Liver (tissue), 9 donors: ENCODE data around the gene TWF1. TPM values are rescaled to one million over a fixed set of nuclear protein-coding genes. Genes with fewer than 3 reads are reported as not detected.

ENCODE experiments used
- DNase-seq: peaks from one replicate; pipeline ENCODE4 v3.0.0-alpha.2; 2017; ENCODE audit warnings: low spot score
- H3K27ac ChIP-seq, 2 donors: one replicate each; pipeline ENCODE4 v1.7.0; 2013; ENCODE audit warnings: inconsistent platforms in 2 of 2, low read length in 2 of 2, control low read depth in 1 of 2, low read depth in 1 of 2, mild to moderate bottlenecking in 1 of 2
- H3K27me3 ChIP-seq, 4 donors: one replicate each; pipeline versions ENCODE4 v1.6.1 to v1.7.0; 2013; ENCODE audit warnings: low read length in 3 of 4, inconsistent platforms in 1 of 4, mild to moderate bottlenecking in 1 of 4, moderate library complexity in 1 of 4; ENCODE audit not compliant: control insufficient read depth in 4 of 4, insufficient read depth in 4 of 4
- H3K36me3 ChIP-seq, 4 donors: one replicate each; pipeline versions ENCODE4 v1.6.1 to v1.7.0; 2013; ENCODE audit warnings: low read length in 3 of 4, mild to moderate bottlenecking in 3 of 4, low read depth in 1 of 4, moderate library complexity in 1 of 4; ENCODE audit not compliant: control insufficient read depth in 4 of 4, insufficient read depth in 3 of 4
- H3K4me1 ChIP-seq, 4 donors: one replicate each; pipeline versions ENCODE4 v1.6.1 to v1.7.0; 2013; ENCODE audit warnings: low read length in 3 of 4, mild to moderate bottlenecking in 3 of 4, moderate library complexity in 1 of 4; ENCODE audit not compliant: control insufficient read depth in 4 of 4, insufficient read depth in 4 of 4
- H3K4me3 ChIP-seq, 3 donors: one replicate each; pipeline versions ENCODE4 v1.6.1 to v1.7.0; 2013; ENCODE audit warnings: low read length in 3 of 3, control low read depth in 1 of 3, low read depth in 1 of 3, mild to moderate bottlenecking in 1 of 3
- H3K9ac ChIP-seq, 2 donors: one replicate each; pipeline ENCODE4 v1.7.0; 2013; ENCODE audit warnings: low read length in 2 of 2, mild to moderate bottlenecking in 2 of 2, moderate library complexity in 2 of 2, control low read depth in 1 of 2, low read depth in 1 of 2
- H3K9me3 ChIP-seq, 4 donors: one replicate each; pipeline versions ENCODE4 v1.6.1 to v1.7.0; 2013; ENCODE audit warnings: low read length in 3 of 4; ENCODE audit not compliant: control insufficient read depth in 4 of 4
- ATF3 ChIP-seq: IDR thresholded peaks from 2 replicates; pipeline ENCODE4 v1.6.1; 2016; ENCODE audit warnings: antibody characterized with exemption
- CTCF ChIP-seq: fragments of 150-350 bp; IDR thresholded peaks from 2 replicates; pipeline ENCODE4 v1.5.1; 2017; ENCODE audit warnings: improper control_type of control experiment, low read depth, low read length; ENCODE audit not compliant: missing input control
- EGR1 ChIP-seq, 2 donors: IDR thresholded peaks; 2 replicates each; pipeline ENCODE4 v1.6.1; 2016 to 2018; ENCODE audit warnings: antibody characterized with exemption in 2 of 2, low read depth in 2 of 2
- FOXA1 ChIP-seq: IDR thresholded peaks from 2 replicates; pipeline ENCODE4 v1.6.1; 2016; ENCODE audit warnings: antibody characterized with exemption
- FOXA2 ChIP-seq: IDR thresholded peaks from 2 replicates; pipeline ENCODE4 v1.6.1; 2016; ENCODE audit warnings: antibody characterized with exemption
- GABPA ChIP-seq, 2 donors: IDR thresholded peaks in 1 of 2; conservative IDR thresholded peaks in 1 of 2; 2 replicates each; pipeline ENCODE4 v1.6.1; 2016; ENCODE audit warnings: antibody characterized with exemption in 2 of 2, mild to moderate bottlenecking in 1 of 2, moderate library complexity in 1 of 2
- HNF4A ChIP-seq, 2 donors: conservative IDR thresholded peaks; 2 replicates each; pipeline ENCODE4 v1.6.1; 2016; ENCODE audit warnings: antibody characterized with exemption in 2 of 2, mild to moderate bottlenecking in 2 of 2
- HNF4G ChIP-seq: IDR thresholded peaks from 2 replicates; pipeline ENCODE4 v1.6.1; 2016; ENCODE audit warnings: antibody characterized with exemption
- JUND ChIP-seq, 2 donors: IDR thresholded peaks; 2 replicates each; pipeline ENCODE4 v1.6.1; 2016; ENCODE audit warnings: antibody characterized with exemption in 2 of 2
- NR2F2 ChIP-seq: IDR thresholded peaks from 2 replicates; pipeline ENCODE4 v1.6.1; 2016; ENCODE audit warnings: antibody characterized with exemption
- RAD21 ChIP-seq, 2 donors: IDR thresholded peaks; 2 replicates each; pipeline ENCODE4 v1.6.1; 2016; ENCODE audit warnings: antibody characterized with exemption in 2 of 2, mild to moderate bottlenecking in 2 of 2
- RXRA ChIP-seq, 2 donors: IDR thresholded peaks; 2 replicates each; pipeline ENCODE4 v1.6.1; 2017 to 2018; ENCODE audit warnings: antibody characterized with exemption in 2 of 2, mild to moderate bottlenecking in 1 of 2
- SP1 ChIP-seq: IDR thresholded peaks from 2 replicates; pipeline ENCODE4 v1.6.1; 2018; ENCODE audit warnings: antibody characterized with exemption, mild to moderate bottlenecking
- TAF1 ChIP-seq: conservative IDR thresholded peaks from 2 replicates; pipeline ENCODE4 v1.6.1; 2016; ENCODE audit warnings: antibody characterized with exemption, mild to moderate bottlenecking
- YY1 ChIP-seq: IDR thresholded peaks from 2 replicates; pipeline ENCODE4 v1.6.1; 2016; ENCODE audit warnings: antibody characterized with exemption, mild to moderate bottlenecking
- WGBS: extraction: QIAGEN DNeasy Blood & Tissue Kit; methylation state at CpG from one replicate; pipeline ENCODE4 v1.1.7; 2013; 5-methylcytosine and 5-hydroxymethylcytosine counted together
- polyA plus RNA-seq, 2 donors: library from polyadenylated mRNA; stranded (reverse) in 1 of 2; unstranded in 1 of 2; fragments of 200-250 nt in 1 of 2; fragments of >200 nt in 1 of 2; fragmentation: Nextera tagmentation in 1 of 2; extraction: Ambion mirVana in 1 of 2; gene quantifications; one replicate each; pipeline versions ENCODE4 v1.2.1 to v1.2.3, GENCODE V29; 2013 to 2015
- total RNA-seq, 2 donors: library from RNA; depleted of rRNA; stranded (reverse); fragments of >200 nt; gene quantifications; one replicate each; pipeline ENCODE4 v1.2.3, GENCODE V29; 2014
- TF ChIP-seq, protein P1 (sequence below): IDR thresholded peaks from 2 replicates; pipeline ENCODE4 v1.6.1; 2016; ENCODE audit warnings: antibody characterized with exemption
- TF ChIP-seq, protein P2 (sequence below): IDR thresholded peaks from 2 replicates; pipeline ENCODE4 v1.6.1; 2016; ENCODE audit warnings: antibody characterized with exemption
- donor health status: healthy.
- donor health status: healthy.
- donor health status: healthy.
- donor health status: healthy.
- donor health status: healthy.

Gene TWF1
- total and polyA plus RNA-seq, 4 donors, result 25.6 to 32.5 (median 31.0) TPM

GRCh38 chr12:43836475-43836989, 30.4 kb upstream of the TWF1 start:
- peaks cover 3 to 13% (median 7%) of the 10 kb centered on the region in 4 donors for H3K4me1 ChIP-seq
- TF ChIP-seq SP1, result peak; percentile 2
- TF ChIP-seq FOXA2, result no peak
- peak; percentile 37 for TF ChIP-seq YY1
- TF ChIP-seq JUND (IDR thresholded peaks at IDR 0.05), result no peak
- no peak for TF ChIP-seq EGR1 (IDR thresholded peaks at IDR 0.05; ENCODE audit: low read depth in 2 of 2)
- TF ChIP-seq, protein P1, sequence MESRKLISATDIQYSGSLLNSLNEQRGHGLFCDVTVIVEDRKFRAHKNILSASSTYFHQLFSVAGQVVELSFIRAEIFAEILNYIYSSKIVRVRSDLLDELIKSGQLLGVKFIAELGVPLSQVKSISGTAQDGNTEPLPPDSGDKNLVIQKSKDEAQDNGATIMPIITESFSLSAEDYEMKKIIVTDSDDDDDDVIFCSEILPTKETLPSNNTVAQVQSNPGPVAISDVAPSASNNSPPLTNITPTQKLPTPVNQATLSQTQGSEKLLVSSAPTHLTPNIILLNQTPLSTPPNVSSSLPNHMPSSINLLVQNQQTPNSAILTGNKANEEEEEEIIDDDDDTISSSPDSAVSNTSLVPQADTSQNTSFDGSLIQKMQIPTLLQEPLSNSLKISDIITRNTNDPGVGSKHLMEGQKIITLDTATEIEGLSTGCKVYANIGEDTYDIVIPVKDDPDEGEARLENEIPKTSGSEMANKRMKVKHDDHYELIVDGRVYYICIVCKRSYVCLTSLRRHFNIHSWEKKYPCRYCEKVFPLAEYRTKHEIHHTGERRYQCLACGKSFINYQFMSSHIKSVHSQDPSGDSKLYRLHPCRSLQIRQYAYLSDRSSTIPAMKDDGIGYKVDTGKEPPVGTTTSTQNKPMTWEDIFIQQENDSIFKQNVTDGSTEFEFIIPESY, result no peak
- no peak for TF ChIP-seq NR2F2
- TF ChIP-seq HNF4A (conservative IDR thresholded peaks at IDR 0.05), result no peak
- no peak for TF ChIP-seq ATF3
- no peak for TF ChIP-seq RXRA (IDR thresholded peaks at IDR 0.05)
- TF ChIP-seq TAF1, result peak; percentile 67
- no peak for TF ChIP-seq CTCF
- no peak for TF ChIP-seq GABPA (IDR thresholded peaks at IDR 0.05 in 1 of 2, conservative IDR thresholded peaks at IDR 0.05 in 1 of 2)
- no peak for TF ChIP-seq FOXA1
- TF ChIP-seq HNF4G, result no peak
- TF ChIP-seq, protein P2, sequence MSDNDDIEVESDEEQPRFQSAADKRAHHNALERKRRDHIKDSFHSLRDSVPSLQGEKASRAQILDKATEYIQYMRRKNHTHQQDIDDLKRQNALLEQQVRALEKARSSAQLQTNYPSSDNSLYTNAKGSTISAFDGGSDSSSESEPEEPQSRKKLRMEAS, result no peak
- no peaks in the 10 kb centered on the region for H3K36me3 ChIP-seq
- no peaks in the 10 kb centered on the region for H3K9me3 ChIP-seq
- H3K9ac ChIP-seq, result peak overlapping the region; percentile 12 to 13
- no peak for DNase-seq
- peak overlapping the region; percentile 59 to 94 (median 72) for H3K4me3 ChIP-seq
- no peaks in the 10 kb centered on the region for H3K27me3 ChIP-seq
- WGBS, result 2% methylated on average over 8 of the region's 8 CpGs
- peak overlapping the region; percentile 88 to 91 for H3K27ac ChIP-seq

GRCh38 chr12:43835656-43836474, 29.7 kb upstream of the TWF1 start, which contains the start of gene TMEM117:
TSS of gene TMEM117 (plus strand) at chr12:43836081.
- peak within 1 kb of the TSS; percentile 12 to 13 for H3K9ac ChIP-seq
- TF ChIP-seq YY1, result no peak
- peak in 1 of 2 donors; percentile 3 for TF ChIP-seq RAD21 (IDR thresholded peaks at IDR 0.05)
- TF ChIP-seq SP1, result peak; percentile 4
- WGBS, result under 1% methylated on average over 103 of the region's 103 CpGs
- H3K36me3 ChIP-seq, result no peaks in the 10 kb centered on the region
- H3K4me1 ChIP-seq, result peaks cover 3 to 13% (median 7%) of the 10 kb centered on the region in 4 donors
- no peaks in the 10 kb centered on the region for H3K9me3 ChIP-seq
- no peaks in the 10 kb centered on the region for H3K27me3 ChIP-seq
- peak within 1 kb of the TSS; percentile 59 to 94 (median 72) for H3K4me3 ChIP-seq
- peak within 1 kb of the TSS; percentile 88 to 91 for H3K27ac ChIP-seq
- peak; percentile 68 for DNase-seq
